ENCODE measurements around the gene CCDC57.
A peak's percentile ranks its signal among the peaks of the same experiment; 100 is the strongest.

The CCDC57 gene

GRCh38 chr17:82198092-82198491 is 14.6 kb downstream of the CCDC57 start:
- H3K27ac ChIP-seq (ENCODE audit: low read length, poor library complexity, severe bottlenecking), result no peak overlapping the region
- H2BK15ac ChIP-seq (ENCODE audit: low read depth, poor library complexity, severe bottlenecking), result no peak overlapping the region
- 97% methylated on average over 3 of the region's 4 CpGs for WGBS
- no peak overlapping the region for H4K8ac ChIP-seq (ENCODE audit: low read length)
- H3K36me3 ChIP-seq (ENCODE audit: control insufficient read depth in 1 of 2, insufficient read depth in 2 of 2, low read depth in 1 of 2, low read length in 2 of 2), result peaks cover 55 to 68% of the 10 kb centered on the region in 2 experiments
- no peak overlapping the region for H3K23ac ChIP-seq (ENCODE audit: low read length in 2 of 2)
- H2BK5ac ChIP-seq (ENCODE audit: low read depth, low read length, poor library complexity, severe bottlenecking), result no peak overlapping the region
- no peak overlapping the region for H3K4me3 ChIP-seq (ENCODE audit: insufficient read depth in 1 of 2, low read depth in 1 of 2, low read length in 2 of 2)
- peaks cover 5% of the 10 kb centered on the region for H3K4me1 ChIP-seq (ENCODE audit: control insufficient read depth, insufficient read depth, low read depth, low read length)
- DNase-seq, result no peak
- H3K4me2 ChIP-seq (ENCODE audit: low read length, poor library complexity, severe bottlenecking), result no peak overlapping the region
- H3K79me1 ChIP-seq (replicated peaks; ENCODE audit: low read length, poor library complexity, severe bottlenecking), result peaks cover 17% of the 10 kb centered on the region
- H3K9ac ChIP-seq (ENCODE audit: low read length), result no peak overlapping the region
- no peak overlapping the region for H2AFZ ChIP-seq (ENCODE audit: low read depth, low read length)
- H3K4ac ChIP-seq (ENCODE audit: low read depth in 1 of 2, low read length in 2 of 2), result no peak overlapping the region
- no peaks in the 10 kb centered on the region for H3K9me3 ChIP-seq (ENCODE audit: control insufficient read depth, low read length)
- no peak overlapping the region for H3K14ac ChIP-seq (ENCODE audit: low read length in 2 of 2)
- H2BK12ac ChIP-seq (ENCODE audit: low read length in 2 of 2), result no peak overlapping the region
- no peaks in the 10 kb centered on the region for H3K27me3 ChIP-seq (ENCODE audit: control insufficient read depth in 1 of 2, insufficient read depth in 1 of 2, low read length in 2 of 2)
- no peak overlapping the region for H2AK5ac ChIP-seq (ENCODE audit: low read length, severe bottlenecking)
- no peak overlapping the region for H3K18ac ChIP-seq (ENCODE audit: low read depth in 1 of 2, low read length in 2 of 2)
- no peak overlapping the region for H2BK120ac ChIP-seq (ENCODE audit: low read depth, low read length)
- H4K91ac ChIP-seq (ENCODE audit: low read length), result no peak overlapping the region

GRCh38 chr17:82195675-82196672 is 16.7 kb downstream of the CCDC57 start:
- H3K27ac ChIP-seq (ENCODE audit: low read length, poor library complexity, severe bottlenecking), result no peak overlapping the region
- H4K91ac ChIP-seq (ENCODE audit: low read length), result no peak overlapping the region
- peaks cover 65 to 81% of the 10 kb centered on the region in 2 experiments for H3K36me3 ChIP-seq (ENCODE audit: control insufficient read depth in 1 of 2, insufficient read depth in 2 of 2, low read depth in 1 of 2, low read length in 2 of 2)
- no peak overlapping the region for H3K4ac ChIP-seq (ENCODE audit: low read depth in 1 of 2, low read length in 2 of 2)
- WGBS, result 94% methylated on average over 25 of the region's 25 CpGs
- H2BK5ac ChIP-seq (ENCODE audit: low read depth, low read length, poor library complexity, severe bottlenecking), result no peak overlapping the region
- H3K14ac ChIP-seq (ENCODE audit: low read length in 2 of 2), result no peak overlapping the region
- no peak overlapping the region for H2AFZ ChIP-seq (ENCODE audit: low read depth, low read length)
- H3K9me3 ChIP-seq (ENCODE audit: control insufficient read depth, low read length), result no peaks in the 10 kb centered on the region
- no peaks in the 10 kb centered on the region for H3K27me3 ChIP-seq (ENCODE audit: control insufficient read depth in 1 of 2, insufficient read depth in 1 of 2, low read length in 2 of 2)
- no peak overlapping the region for H3K4me3 ChIP-seq (ENCODE audit: insufficient read depth in 1 of 2, low read depth in 1 of 2, low read length in 2 of 2)
- H4K8ac ChIP-seq (ENCODE audit: low read length), result no peak overlapping the region
- no peak overlapping the region for H2BK12ac ChIP-seq (ENCODE audit: low read length in 2 of 2)
- no peak for DNase-seq
- H2AK5ac ChIP-seq (ENCODE audit: low read length, severe bottlenecking), result no peak overlapping the region
- H3K23ac ChIP-seq (ENCODE audit: low read length in 2 of 2), result no peak overlapping the region
- H2BK120ac ChIP-seq (ENCODE audit: low read depth, low read length), result no peak overlapping the region
- H3K4me1 ChIP-seq (ENCODE audit: control insufficient read depth, insufficient read depth, low read depth, low read length), result no peaks in the 10 kb centered on the region
- H3K9ac ChIP-seq (ENCODE audit: low read length), result no peak overlapping the region
- H3K4me2 ChIP-seq (ENCODE audit: low read length, poor library complexity, severe bottlenecking), result no peak overlapping the region
- peaks cover 8% of the 10 kb centered on the region for H3K79me1 ChIP-seq (replicated peaks; ENCODE audit: low read length, poor library complexity, severe bottlenecking)
- H3K18ac ChIP-seq (ENCODE audit: low read depth in 1 of 2, low read length in 2 of 2), result no peak overlapping the region
- no peak overlapping the region for H2BK15ac ChIP-seq (ENCODE audit: low read depth, poor library complexity, severe bottlenecking)

- Histone ChIP-seq H3K79me1 (replicated peaks; ENCODE audit: low read length, poor library complexity, severe bottlenecking) (peaks cover 8% of the 10 kb centered on the region), H2BK120ac (ENCODE audit: low read depth, low read length) (no peak overlapping the region), H3K36me3 (ENCODE audit: control insufficient read depth in 1 of 2, insufficient read depth in 2 of 2, low read depth in 1 of 2, low read length in 2 of 2) (peaks cover 63 to 72% of the 10 kb centered on the region in 2 experiments), H2AK5ac (ENCODE audit: low read length, severe bottlenecking) (no peak overlapping the region), H2BK5ac (ENCODE audit: low read depth, low read length, poor library complexity, severe bottlenecking) (no peak overlapping the region), H3K27ac (ENCODE audit: low read length, poor library complexity, severe bottlenecking) (no peak overlapping the region), H3K18ac (ENCODE audit: low read depth in 1 of 2, low read length in 2 of 2) (no peak overlapping the region), H3K4me1 (ENCODE audit: control insufficient read depth, insufficient read depth, low read depth, low read length) (no peaks in the 10 kb centered on the region), H3K9ac (ENCODE audit: low read length) (no peak overlapping the region), H3K4me2 (ENCODE audit: low read length, poor library complexity, severe bottlenecking) (no peak overlapping the region), H2AFZ (ENCODE audit: low read depth, low read length) (no peak overlapping the region), H3K14ac (ENCODE audit: low read length in 2 of 2) (no peak overlapping the region), H2BK15ac (ENCODE audit: low read depth, poor library complexity, severe bottlenecking) (no peak overlapping the region), H2BK12ac (ENCODE audit: low read length in 2 of 2) (no peak overlapping the region), H3K9me3 (ENCODE audit: control insufficient read depth, low read length) (no peaks in the 10 kb centered on the region), H3K4me3 (ENCODE audit: insufficient read depth in 1 of 2, low read depth in 1 of 2, low read length in 2 of 2) (no peak overlapping the region), H3K27me3 (ENCODE audit: control insufficient read depth in 1 of 2, insufficient read depth in 1 of 2, low read length in 2 of 2) (no peaks in the 10 kb centered on the region), H3K23ac (ENCODE audit: low read length in 2 of 2) (no peak overlapping the region), H3K4ac (ENCODE audit: low read depth in 1 of 2, low read length in 2 of 2) (no peak overlapping the region), H4K8ac (ENCODE audit: low read length) (peak overlapping the region; percentile 10), H4K91ac (ENCODE audit: low read length) (no peak overlapping the region)
- DNase-seq, result no peak
- WGBS, result 98% methylated on average over 16 of the region's 16 CpGs
Measured at GRCh38 chr17:82194765-82195164, 17.9 kb downstream of the CCDC57 start.

- Histone ChIP-seq H3K27ac (ENCODE audit: low read length, poor library complexity, severe bottlenecking) (no peak overlapping the region), H4K91ac (ENCODE audit: low read length) (no peak overlapping the region), H3K4ac (ENCODE audit: low read depth in 1 of 2, low read length in 2 of 2) (no peak overlapping the region), H3K36me3 (ENCODE audit: control insufficient read depth in 1 of 2, insufficient read depth in 2 of 2, low read depth in 1 of 2, low read length in 2 of 2) (peaks cover 63 to 70% of the 10 kb centered on the region in 2 experiments), H3K79me1 (replicated peaks; ENCODE audit: low read length, poor library complexity, severe bottlenecking) (peaks cover 6% of the 10 kb centered on the region), H2BK5ac (ENCODE audit: low read depth, low read length, poor library complexity, severe bottlenecking) (no peak overlapping the region), H3K14ac (ENCODE audit: low read length in 2 of 2) (no peak overlapping the region), H3K9me3 (ENCODE audit: control insufficient read depth, low read length) (no peaks in the 10 kb centered on the region), H3K4me3 (ENCODE audit: insufficient read depth in 1 of 2, low read depth in 1 of 2, low read length in 2 of 2) (no peak overlapping the region), H3K4me1 (ENCODE audit: control insufficient read depth, insufficient read depth, low read depth, low read length) (no peaks in the 10 kb centered on the region), H3K9ac (ENCODE audit: low read length) (no peak overlapping the region), H3K18ac (ENCODE audit: low read depth in 1 of 2, low read length in 2 of 2) (no peak overlapping the region), H3K23ac (ENCODE audit: low read length in 2 of 2) (no peak overlapping the region), H2AK5ac (ENCODE audit: low read length, severe bottlenecking) (no peak overlapping the region), H2BK15ac (ENCODE audit: low read depth, poor library complexity, severe bottlenecking) (no peak overlapping the region), H2AFZ (ENCODE audit: low read depth, low read length) (no peak overlapping the region), H4K8ac (ENCODE audit: low read length) (no peak overlapping the region), H2BK120ac (ENCODE audit: low read depth, low read length) (no peak overlapping the region), H3K4me2 (ENCODE audit: low read length, poor library complexity, severe bottlenecking) (no peak overlapping the region), H2BK12ac (ENCODE audit: low read length in 2 of 2) (no peak overlapping the region), H3K27me3 (ENCODE audit: control insufficient read depth in 1 of 2, insufficient read depth in 1 of 2, low read length in 2 of 2) (no peaks in the 10 kb centered on the region)
- DNase-seq, result no peak
- 97% methylated on average over 15 of the region's 16 CpGs for WGBS
Measured at GRCh38 chr17:82193520-82194220, 19.0 kb downstream of the CCDC57 start.
